GM12801 (cell line): ENCODE data around the gene SEC16B.

Source experiments
- CTCF ChIP-seq: IDR thresholded peaks from one replicate; pipeline ENCODE4 v1.5.1; 2011; ENCODE audit warnings: control low read depth; ENCODE audit not compliant: insufficient read length; ENCODE audit errors: extremely low read depth

Gene SEC16B

GRCh38 chr1:177960939-177961622 is 8.8 kb downstream of the SEC16B start:
- no peak for TF ChIP-seq CTCF

GRCh38 chr1:177959811-177960515 is 9.9 kb downstream of the SEC16B start:
- no peak for TF ChIP-seq CTCF

- no peak for TF ChIP-seq CTCF
Observed at GRCh38 chr1:177958092-177958491, 11.8 kb downstream of the SEC16B start.

GRCh38 chr1:177954076-177954475 is 15.8 kb downstream of the SEC16B start:
- no peak for TF ChIP-seq CTCF

- TF ChIP-seq CTCF, result no peak
Observed at GRCh38 chr1:177953549-177953948, 16.3 kb downstream of the SEC16B start.

- no peak for TF ChIP-seq CTCF
Observed at GRCh38 chr1:177952691-177953090, 17.2 kb downstream of the SEC16B start.

GRCh38 chr1:177952249-177952648 is 17.6 kb downstream of the SEC16B start:
- TF ChIP-seq CTCF, result no peak
